SU-DHL-6 (cell line): Measurements from ENCODE around the gene PDE3A.

Source experiments
- H2AFZ ChIP-seq: fragments of 200-600 bp; sonication (generic); 2 replicates; pipeline ENCODE4 v1.6.1; 2014; ENCODE audit warnings: low read depth, mild to moderate bottlenecking, moderate library complexity, mixed read lengths, antibody characterized with exemption, low read length; ENCODE audit not compliant: severe bottlenecking
- H3F3A ChIP-seq: fragments of 200-600 bp; shearing (Covaris generic); 2 replicates; pipeline ENCODE4 v1.6.0; 2016; ENCODE audit warnings: antibody characterized with exemption, mild to moderate bottlenecking; ENCODE audit not compliant: insufficient read depth
- H3K27ac ChIP-seq: fragments of 200-600 bp; sonication (generic); 2 replicates; pipeline ENCODE4 v1.5.1; 2016; ENCODE audit warnings: low read depth, mild to moderate bottlenecking, low read length, moderate library complexity, mixed read lengths
- H3K27me3 ChIP-seq: fragments of 200-600 bp; sonication (generic), shearing (Covaris generic); 2 replicates; pipeline ENCODE4 v1.6.0; 2014; ENCODE audit warnings: mild to moderate bottlenecking, low read length
- H3K36me3 ChIP-seq: fragments of 200-600 bp; sonication (generic); 2 replicates; pipeline ENCODE4 v1.6.1; 2014; ENCODE audit warnings: mild to moderate bottlenecking, low read length, mixed read lengths
- H3K4me2 ChIP-seq: fragments of 300-600, 200-600 bp; shearing (Covaris generic), sonication (generic); 2 replicates; pipeline ENCODE4 v1.6.0; 2014; ENCODE audit warnings: low read length, low read depth, mild to moderate bottlenecking; ENCODE audit not compliant: poor library complexity, severe bottlenecking
- H3K4me3 ChIP-seq: fragments of 200-600 bp; sonication (generic); 2 replicates; pipeline ENCODE4 v1.5.1; 2014; ENCODE audit warnings: antibody characterized with exemption, low read length, mild to moderate bottlenecking, mixed read lengths; ENCODE audit not compliant: insufficient read depth, poor library complexity, severe bottlenecking
- H3K79me2 ChIP-seq: fragments of 200-600 bp; sonication (generic); 2 replicates; pipeline ENCODE4 v1.6.1; 2014; ENCODE audit warnings: mild to moderate bottlenecking, low read length, moderate library complexity; ENCODE audit not compliant: insufficient read depth
- H3K9ac ChIP-seq: fragments of 200-600 bp; sonication (generic); 2 replicates; pipeline ENCODE4 v1.7.0; 2014; ENCODE audit warnings: mild to moderate bottlenecking, low read length
- H3K9me2 ChIP-seq: fragments of 200-600 bp; sonication (generic); replicated peaks from 2 replicates; pipeline ENCODE4 v1.6.1; 2014; ENCODE audit warnings: low read length; ENCODE audit not compliant: insufficient read depth
- H3K9me3 ChIP-seq: fragments of 200-600 bp; sonication (generic); 2 replicates; pipeline ENCODE4 v1.6.1; 2014; ENCODE audit warnings: low read length, mixed read lengths; ENCODE audit not compliant: insufficient read depth
- H4K20me1 ChIP-seq: fragments of 200-600 bp; sonication (generic); 2 replicates; pipeline ENCODE4 v1.6.1; 2014; ENCODE audit warnings: low read depth, mild to moderate bottlenecking, antibody characterized with exemption, low read length, moderate library complexity, mixed read lengths
- CTCF ChIP-seq: fragments of 200-600 bp; sonication (generic); IDR thresholded peaks from one replicate; pipeline ENCODE4 v1.5.1; 2017; ENCODE audit warnings: antibody characterized with exemption, mild to moderate bottlenecking, low read length, moderate library complexity; ENCODE audit not compliant: insufficient read depth, poor library complexity, severe bottlenecking
- EZH2phosphoT487 ChIP-seq: fragments of 200-600 bp; sonication (generic), shearing (Covaris generic); conservative IDR thresholded peaks from 2 replicates; pipeline ENCODE4 v1.6.1; 2018; ENCODE audit warnings: mild to moderate bottlenecking, antibody characterized with exemption, low read length, moderate library complexity, mixed read lengths

PDE3A gene

DNA sequence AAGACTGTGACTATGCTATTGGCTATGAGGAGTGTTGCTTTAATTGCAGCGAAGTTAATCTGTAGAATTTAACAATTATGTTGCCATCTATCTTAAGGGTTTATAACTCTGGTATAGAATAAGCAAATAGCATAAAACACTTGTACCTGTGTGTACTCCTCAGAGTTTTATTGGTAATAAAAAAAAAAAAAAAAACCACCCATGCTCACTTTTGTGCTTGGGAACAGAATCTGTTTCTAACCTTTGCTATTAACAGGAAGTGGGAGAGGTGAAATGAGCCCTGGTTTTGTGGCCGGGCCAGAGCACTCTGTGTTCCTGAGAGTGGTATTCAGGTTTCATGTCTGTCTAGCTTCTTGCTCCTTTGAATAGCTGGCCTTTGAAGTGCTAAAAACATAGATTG, 53.1 kb downstream of the PDE3A start:
- no peaks in the 10 kb centered on the region for H3K9me3 ChIP-seq
- no peaks in the 10 kb centered on the region for H3K27me3 ChIP-seq
- H4K20me1 ChIP-seq: no peaks in the 10 kb centered on the region
- no peak overlapping the region for H3K27ac ChIP-seq
- H2AFZ ChIP-seq: no peak overlapping the region
- H3K9me2 ChIP-seq: no peaks in the 10 kb centered on the region
- no peaks in the 10 kb centered on the region for H3K79me2 ChIP-seq
- H3K4me2 ChIP-seq: no peak overlapping the region
- H3K4me3 ChIP-seq: no peak overlapping the region
- no peaks in the 10 kb centered on the region for H3F3A ChIP-seq
- TF ChIP-seq EZH2phosphoT487 (no peak), CTCF (no peak)
- no peaks in the 10 kb centered on the region for H3K36me3 ChIP-seq
- H3K9ac ChIP-seq: no peak overlapping the region

DNA sequence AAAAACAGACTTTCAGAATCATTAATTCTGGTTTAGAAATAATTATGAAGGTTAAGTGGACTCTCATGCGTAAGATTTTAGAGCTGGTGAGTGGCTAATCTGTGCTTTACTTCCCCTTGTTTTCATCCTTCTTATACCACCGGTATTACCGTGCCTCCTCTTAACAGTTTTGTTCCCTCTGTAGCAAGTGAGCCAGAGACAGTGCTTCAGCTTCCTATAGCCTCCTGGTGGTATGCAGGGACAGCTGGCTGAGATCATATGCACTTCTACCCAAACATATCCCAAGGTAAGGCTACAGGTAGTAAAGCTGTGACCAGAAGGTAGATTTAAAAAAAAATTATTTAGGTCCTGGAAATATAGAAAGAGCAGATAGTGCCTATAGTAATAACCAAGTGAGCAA, 55.2 kb downstream of the PDE3A start:
- H2AFZ ChIP-seq: no peak overlapping the region

GRCh38 chr12:20424841-20425240, 56.5 kb downstream of the PDE3A start:
- H3K9me2 ChIP-seq: no peaks in the 10 kb centered on the region
- no peak overlapping the region for H3K9ac ChIP-seq
- no peaks in the 10 kb centered on the region for H3K36me3 ChIP-seq
- no peak overlapping the region for H3K27ac ChIP-seq
- no peak overlapping the region for H2AFZ ChIP-seq
- no peaks in the 10 kb centered on the region for H3K9me3 ChIP-seq
- H3K4me2 ChIP-seq: no peak overlapping the region
- no peaks in the 10 kb centered on the region for H4K20me1 ChIP-seq
- no peaks in the 10 kb centered on the region for H3K27me3 ChIP-seq
- no peaks in the 10 kb centered on the region for H3K79me2 ChIP-seq
- no peaks in the 10 kb centered on the region for H3F3A ChIP-seq
- H3K4me3 ChIP-seq: no peak overlapping the region
- TF ChIP-seq CTCF: no peak
- TF ChIP-seq EZH2phosphoT487: no peak

More for the DNA sequence above, 55.2 kb downstream of the PDE3A start:
- Histone ChIP-seq H3K36me3 (no peaks in the 10 kb centered on the region), H3K27me3 (no peaks in the 10 kb centered on the region), H3K9me2 (no peaks in the 10 kb centered on the region), H3K79me2 (no peaks in the 10 kb centered on the region), H3K4me2 (no peak overlapping the region), H3K9me3 (no peaks in the 10 kb centered on the region), H3K9ac (no peak overlapping the region), H3K27ac (no peak overlapping the region), H3K4me3 (no peak overlapping the region), H4K20me1 (no peaks in the 10 kb centered on the region), H3F3A (no peaks in the 10 kb centered on the region)
- TF ChIP-seq CTCF (no peak), EZH2phosphoT487 (no peak)

DNA sequence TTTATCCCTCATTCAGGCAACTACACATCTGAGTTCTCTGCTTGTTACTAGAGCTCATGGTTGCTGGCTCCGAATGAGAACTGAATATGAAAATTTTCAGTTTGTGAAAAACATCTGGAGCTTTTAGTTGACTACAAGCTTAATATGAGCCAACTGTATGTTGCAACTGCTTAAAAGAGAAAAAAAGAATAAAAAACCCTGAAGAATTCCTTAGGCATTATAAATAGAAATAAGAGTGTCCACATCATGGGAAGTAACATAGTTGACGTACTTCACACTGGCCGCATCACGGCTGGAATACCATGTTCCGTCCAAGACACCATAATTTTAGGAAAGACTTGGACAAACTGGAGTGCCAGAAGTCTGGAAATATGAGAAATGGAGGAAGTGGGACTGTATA, 57.9 kb downstream of the PDE3A start:
- Histone ChIP-seq H2AFZ (no peak overlapping the region), H4K20me1 (no peaks in the 10 kb centered on the region), H3K4me3 (no peak overlapping the region), H3K36me3 (no peaks in the 10 kb centered on the region), H3F3A (no peaks in the 10 kb centered on the region), H3K9me3 (no peaks in the 10 kb centered on the region), H3K9me2 (no peaks in the 10 kb centered on the region), H3K4me2 (no peak overlapping the region), H3K27me3 (no peaks in the 10 kb centered on the region), H3K27ac (no peak overlapping the region), H3K79me2 (no peaks in the 10 kb centered on the region), H3K9ac (no peak overlapping the region)
- no peak for TF ChIP-seq EZH2phosphoT487
- no peak for TF ChIP-seq CTCF
